Measurements from ENCODE around the gene CUBN. TPM values are rescaled to one million over a fixed set of nuclear protein-coding genes. Genes with fewer than 3 reads are reported as not detected.

CUBN gene
- polyA plus RNA-seq, 1 experiment, result 0.76 TPM

GRCh38 chr10:16965740-16966447 lies 163.7 kb downstream of the CUBN start:
- peak overlapping the region; percentile 96 for H3K27ac ChIP-seq (ENCODE audit: low read depth, low read length)
- no peaks in the 10 kb centered on the region for H3K27me3 ChIP-seq (ENCODE audit: control insufficient read depth, insufficient read depth, low read length)
- DNase-seq (ENCODE audit: low read depth, low spot score), result peak; percentile 97
- no peak overlapping the region for H3K4me3 ChIP-seq (ENCODE audit: low read depth, low read length)
- ChIA-PET POLR2A (interaction anchor here (0.6 to 3.6 kb wide), 9 partner anchors 13 to 277 kb away, joined by 4 to 28 read pairs (median 6); partner anchors contain the start of genes TRDMT1 and VIM), CTCF (interaction anchor here (0.8 kb wide), 1 partner anchor 138 kb away, joined by 3 read pairs; no protein-coding TSS in a partner anchor)
- no peaks in the 10 kb centered on the region for H3K9me3 ChIP-seq (ENCODE audit: control insufficient read depth, insufficient read depth, low read length)
- TF ChIP-seq CTCF (IDR thresholded peaks at IDR 0.05; ENCODE audit: low read depth, low read length), result no peak

GRCh38 chr10:16965344-16965616 lies 164.3 kb downstream of the CUBN start:
- no peak for TF ChIP-seq CTCF (IDR thresholded peaks at IDR 0.05; ENCODE audit: low read depth, low read length)

GRCh38 chr10:16964576-16965343 lies 164.9 kb downstream of the CUBN start:
- H3K9me3 ChIP-seq (ENCODE audit: control insufficient read depth, insufficient read depth, low read length), result no peaks in the 10 kb centered on the region
- H3K4me3 ChIP-seq (ENCODE audit: low read depth, low read length), result no peak overlapping the region
- no peaks in the 10 kb centered on the region for H3K27me3 ChIP-seq (ENCODE audit: control insufficient read depth, insufficient read depth, low read length)
- ChIA-PET CTCF (no interaction called here), POLR2A (no interaction called here)
- no peak for DNase-seq (ENCODE audit: low read depth, low spot score)
- H3K27ac ChIP-seq (ENCODE audit: low read depth, low read length), result peak overlapping the region; percentile 33
- TF ChIP-seq CTCF (IDR thresholded peaks at IDR 0.05; ENCODE audit: low read depth, low read length), result no peak

More at GRCh38 chr10:16965344-16965616, 164.3 kb downstream of the CUBN start:
- Histone ChIP-seq H3K27ac (ENCODE audit: low read depth, low read length) (peak overlapping the region; percentile 33), H3K9me3 (ENCODE audit: control insufficient read depth, insufficient read depth, low read length) (no peaks in the 10 kb centered on the region), H3K4me3 (ENCODE audit: low read depth, low read length) (no peak overlapping the region), H3K27me3 (ENCODE audit: control insufficient read depth, insufficient read depth, low read length) (no peaks in the 10 kb centered on the region)
- ChIA-PET CTCF (interaction anchor here (0.8 kb wide), 1 partner anchor 137 kb away, joined by 3 read pairs; no protein-coding TSS in a partner anchor), POLR2A (interaction anchor here (0.6 to 3.6 kb wide), 8 partner anchors 12 to 277 kb away, joined by 4 to 28 read pairs (median 7); partner anchors contain the start of genes TRDMT1 and VIM)
- DNase-seq (ENCODE audit: low read depth, low spot score), result no peak

GRCh38 chr10:16960551-16960950 lies 169.1 kb downstream of the CUBN start:
- ChIA-PET CTCF (no interaction called here), POLR2A (no interaction called here)
- Histone ChIP-seq H3K27me3 (ENCODE audit: control insufficient read depth, insufficient read depth, low read length) (no peaks in the 10 kb centered on the region), H3K9me3 (ENCODE audit: control insufficient read depth, insufficient read depth, low read length) (no peaks in the 10 kb centered on the region), H3K4me3 (ENCODE audit: low read depth, low read length) (no peak overlapping the region), H3K27ac (ENCODE audit: low read depth, low read length) (no peak overlapping the region)
- DNase-seq (ENCODE audit: low read depth, low spot score), result no peak
- no peak for TF ChIP-seq CTCF (IDR thresholded peaks at IDR 0.05; ENCODE audit: low read depth, low read length)

GRCh38 chr10:16957038-16957437 lies 172.6 kb downstream of the CUBN start:
- H3K9me3 ChIP-seq (ENCODE audit: control insufficient read depth, insufficient read depth, low read length), result no peaks in the 10 kb centered on the region
- CTCF ChIA-PET, result no interaction called here

More at GRCh38 chr10:16957038-16957437, 172.6 kb downstream of the CUBN start:
- no peak for TF ChIP-seq CTCF (IDR thresholded peaks at IDR 0.05; ENCODE audit: low read depth, low read length)
- POLR2A ChIA-PET, result no interaction called here
- no peaks in the 10 kb centered on the region for H3K27me3 ChIP-seq (ENCODE audit: control insufficient read depth, insufficient read depth, low read length)
- H3K4me3 ChIP-seq (ENCODE audit: low read depth, low read length), result no peak overlapping the region
- no peak overlapping the region for H3K27ac ChIP-seq (ENCODE audit: low read depth, low read length)
- DNase-seq (ENCODE audit: low read depth, low spot score), result no peak
